ENCODE data around the gene TMPRSS9.
"Not testable (repeated sequence)": the region's sequence is repeated elsewhere in the genome, so short reads cannot be mapped to it uniquely, and the experiment has no call there.

Gene TMPRSS9

GRCh38 chr19:2345794-2346663, 14.0 kb upstream of the TMPRSS9 start:
- H3K36me3 ChIP-seq (ENCODE audit: control insufficient read depth, insufficient read depth, low read length): peaks cover 27% of the 10 kb centered on the region
- no peaks in the 10 kb centered on the region for H3K9me3 ChIP-seq (ENCODE audit: control insufficient read depth, insufficient read depth, low read length)
- no peaks in the 10 kb centered on the region for H3K4me1 ChIP-seq (ENCODE audit: control insufficient read depth, insufficient read depth, low read length)
- H3K9ac ChIP-seq (ENCODE audit: low read depth, low read length): no peak overlapping the region
- H3K27me3 ChIP-seq (ENCODE audit: control insufficient read depth, insufficient read depth, low read length): no peaks in the 10 kb centered on the region
- no peak overlapping the region for H3K4me3 ChIP-seq (ENCODE audit: low read depth, low read length)

- H3K27me3 ChIP-seq (ENCODE audit: control insufficient read depth, insufficient read depth, low read length); H3K9ac ChIP-seq (ENCODE audit: low read depth, low read length); H3K4me1 ChIP-seq (ENCODE audit: control insufficient read depth, insufficient read depth, low read length); H3K9me3 ChIP-seq (ENCODE audit: control insufficient read depth, insufficient read depth, low read length); H3K4me3 ChIP-seq (ENCODE audit: low read depth, low read length): not testable (repeated sequence)
- H3K36me3 ChIP-seq (ENCODE audit: control insufficient read depth, insufficient read depth, low read length): peaks cover 23% of the 10 kb centered on the region
These were observed 10.2 kb upstream of the TMPRSS9 start for GRCh38 chr19:2349818-2350217.

GRCh38 chr19:2350656-2351055, 9.4 kb upstream of the TMPRSS9 start:
- Histone ChIP-seq H3K9ac (ENCODE audit: low read depth, low read length) (no peak overlapping the region), H3K27me3 (ENCODE audit: control insufficient read depth, insufficient read depth, low read length) (no peaks in the 10 kb centered on the region), H3K4me3 (ENCODE audit: low read depth, low read length) (no peak overlapping the region), H3K4me1 (ENCODE audit: control insufficient read depth, insufficient read depth, low read length) (no peaks in the 10 kb centered on the region), H3K9me3 (ENCODE audit: control insufficient read depth, insufficient read depth, low read length) (no peaks in the 10 kb centered on the region), H3K36me3 (ENCODE audit: control insufficient read depth, insufficient read depth, low read length) (peaks cover 19% of the 10 kb centered on the region)

GRCh38 chr19:2351591-2351990, 8.5 kb upstream of the TMPRSS9 start:
- H3K4me1 ChIP-seq (ENCODE audit: control insufficient read depth, insufficient read depth, low read length): no peaks in the 10 kb centered on the region
- peaks cover 16% of the 10 kb centered on the region for H3K36me3 ChIP-seq (ENCODE audit: control insufficient read depth, insufficient read depth, low read length)
- no peak overlapping the region for H3K9ac ChIP-seq (ENCODE audit: low read depth, low read length)
- H3K27me3 ChIP-seq (ENCODE audit: control insufficient read depth, insufficient read depth, low read length): no peaks in the 10 kb centered on the region
- no peak overlapping the region for H3K4me3 ChIP-seq (ENCODE audit: low read depth, low read length)
- H3K9me3 ChIP-seq (ENCODE audit: control insufficient read depth, insufficient read depth, low read length): no peaks in the 10 kb centered on the region

- no peaks in the 10 kb centered on the region for H3K9me3 ChIP-seq (ENCODE audit: control insufficient read depth, insufficient read depth, low read length)
- H3K27me3 ChIP-seq (ENCODE audit: control insufficient read depth, insufficient read depth, low read length): no peaks in the 10 kb centered on the region
- no peaks in the 10 kb centered on the region for H3K4me1 ChIP-seq (ENCODE audit: control insufficient read depth, insufficient read depth, low read length)
- H3K36me3 ChIP-seq (ENCODE audit: control insufficient read depth, insufficient read depth, low read length): peaks cover 16% of the 10 kb centered on the region
- H3K4me3 ChIP-seq (ENCODE audit: low read depth, low read length): no peak overlapping the region
- H3K9ac ChIP-seq (ENCODE audit: low read depth, low read length): no peak overlapping the region
These were observed 7.9 kb upstream of the TMPRSS9 start for GRCh38 chr19:2352121-2352520.

- Histone ChIP-seq H3K27me3 (ENCODE audit: control insufficient read depth, insufficient read depth, low read length) (no peaks in the 10 kb centered on the region), H3K36me3 (ENCODE audit: control insufficient read depth, insufficient read depth, low read length) (peaks cover 16% of the 10 kb centered on the region), H3K9ac (ENCODE audit: low read depth, low read length) (no peak overlapping the region)
These were observed 6.7 kb upstream of the TMPRSS9 start for GRCh38 chr19:2353159-2353886.

GRCh38 chr19:2353887-2354592, 6.0 kb upstream of the TMPRSS9 start:
- H3K27me3 ChIP-seq (ENCODE audit: control insufficient read depth, insufficient read depth, low read length): no peaks in the 10 kb centered on the region
- H3K4me3 ChIP-seq (ENCODE audit: low read depth, low read length): no peak overlapping the region
- H3K36me3 ChIP-seq (ENCODE audit: control insufficient read depth, insufficient read depth, low read length): peaks cover 16% of the 10 kb centered on the region
- H3K9me3 ChIP-seq (ENCODE audit: control insufficient read depth, insufficient read depth, low read length): no peaks in the 10 kb centered on the region
- H3K9ac ChIP-seq (ENCODE audit: low read depth, low read length): no peak overlapping the region
- H3K4me1 ChIP-seq (ENCODE audit: control insufficient read depth, insufficient read depth, low read length): no peaks in the 10 kb centered on the region

More at GRCh38 chr19:2353159-2353886, 6.7 kb upstream of the TMPRSS9 start:
- H3K4me3 ChIP-seq (ENCODE audit: low read depth, low read length): no peak overlapping the region
- H3K4me1 ChIP-seq (ENCODE audit: control insufficient read depth, insufficient read depth, low read length): no peaks in the 10 kb centered on the region
- H3K9me3 ChIP-seq (ENCODE audit: control insufficient read depth, insufficient read depth, low read length): no peaks in the 10 kb centered on the region

GRCh38 chr19:2354670-2355069, 5.4 kb upstream of the TMPRSS9 start:
- H3K4me3 ChIP-seq (ENCODE audit: low read depth, low read length): no peak overlapping the region
- H3K27me3 ChIP-seq (ENCODE audit: control insufficient read depth, insufficient read depth, low read length): no peaks in the 10 kb centered on the region
- H3K4me1 ChIP-seq (ENCODE audit: control insufficient read depth, insufficient read depth, low read length): no peaks in the 10 kb centered on the region
- H3K36me3 ChIP-seq (ENCODE audit: control insufficient read depth, insufficient read depth, low read length): peaks cover 16% of the 10 kb centered on the region
- no peak overlapping the region for H3K9ac ChIP-seq (ENCODE audit: low read depth, low read length)
- H3K9me3 ChIP-seq (ENCODE audit: control insufficient read depth, insufficient read depth, low read length): no peaks in the 10 kb centered on the region

GRCh38 chr19:2355168-2356035, 4.7 kb upstream of the TMPRSS9 start:
- H3K9me3 ChIP-seq (ENCODE audit: control insufficient read depth, insufficient read depth, low read length): no peaks in the 10 kb centered on the region
- peaks cover under 1% of the 10 kb centered on the region for H3K27me3 ChIP-seq (ENCODE audit: control insufficient read depth, insufficient read depth, low read length)
- no peak overlapping the region for H3K4me3 ChIP-seq (ENCODE audit: low read depth, low read length)
- no peak overlapping the region for H3K9ac ChIP-seq (ENCODE audit: low read depth, low read length)
- peaks cover 16% of the 10 kb centered on the region for H3K36me3 ChIP-seq (ENCODE audit: control insufficient read depth, insufficient read depth, low read length)
- H3K4me1 ChIP-seq (ENCODE audit: control insufficient read depth, insufficient read depth, low read length): no peaks in the 10 kb centered on the region

GRCh38 chr19:2356036-2356646, 3.9 kb upstream of the TMPRSS9 start:
- Histone ChIP-seq H3K4me3 (ENCODE audit: low read depth, low read length) (no peak overlapping the region), H3K27me3 (ENCODE audit: control insufficient read depth, insufficient read depth, low read length) (peaks cover 2% of the 10 kb centered on the region), H3K9me3 (ENCODE audit: control insufficient read depth, insufficient read depth, low read length) (no peaks in the 10 kb centered on the region), H3K9ac (ENCODE audit: low read depth, low read length) (no peak overlapping the region), H3K4me1 (ENCODE audit: control insufficient read depth, insufficient read depth, low read length) (no peaks in the 10 kb centered on the region), H3K36me3 (ENCODE audit: control insufficient read depth, insufficient read depth, low read length) (peaks cover 13% of the 10 kb centered on the region)

Data from iPS-15b (cell line).